ENCODE data around the gene LHFPL6. TPM values are rescaled to one million over a fixed set of nuclear protein-coding genes. Genes with fewer than 3 reads are reported as not detected.

LHFPL6 gene
- total RNA-seq, 1 experiment from 2014 or later, result 8.9 TPM

- Mint-ChIP-seq H3K4me1 (ENCODE audit: insufficient read depth, unreplicated experiment) (no peaks in the 10 kb centered on the region), H3K4me3 (ENCODE audit: unreplicated experiment) (no peak overlapping the region), H3K27ac (ENCODE audit: low read depth, unreplicated experiment) (no peak overlapping the region), H3K9me3 (ENCODE audit: unreplicated experiment) (no peaks in the 10 kb centered on the region), H3K36me3 (ENCODE audit: insufficient read depth, unreplicated experiment) (no peaks in the 10 kb centered on the region), H3K27me3 (ENCODE audit: insufficient read depth, unreplicated experiment) (no peaks in the 10 kb centered on the region)
- ChIA-PET POLR2A (no interaction called here), CTCF (no interaction called here)
- intact Hi-C loops (cut with micrococcal nuclease), result no loop called here
- no peak for TF ChIP-seq CTCF (IDR thresholded peaks at IDR 0.05; ENCODE audit: unreplicated experiment)
- no TSS peak for BruUV-seq (replicated peaks)
- no peak for DNase-seq (ENCODE audit: unreplicated experiment)
These were observed 117.7 kb downstream of the LHFPL6 start for GRCh38 chr13:39485314-39485700.

DNA sequence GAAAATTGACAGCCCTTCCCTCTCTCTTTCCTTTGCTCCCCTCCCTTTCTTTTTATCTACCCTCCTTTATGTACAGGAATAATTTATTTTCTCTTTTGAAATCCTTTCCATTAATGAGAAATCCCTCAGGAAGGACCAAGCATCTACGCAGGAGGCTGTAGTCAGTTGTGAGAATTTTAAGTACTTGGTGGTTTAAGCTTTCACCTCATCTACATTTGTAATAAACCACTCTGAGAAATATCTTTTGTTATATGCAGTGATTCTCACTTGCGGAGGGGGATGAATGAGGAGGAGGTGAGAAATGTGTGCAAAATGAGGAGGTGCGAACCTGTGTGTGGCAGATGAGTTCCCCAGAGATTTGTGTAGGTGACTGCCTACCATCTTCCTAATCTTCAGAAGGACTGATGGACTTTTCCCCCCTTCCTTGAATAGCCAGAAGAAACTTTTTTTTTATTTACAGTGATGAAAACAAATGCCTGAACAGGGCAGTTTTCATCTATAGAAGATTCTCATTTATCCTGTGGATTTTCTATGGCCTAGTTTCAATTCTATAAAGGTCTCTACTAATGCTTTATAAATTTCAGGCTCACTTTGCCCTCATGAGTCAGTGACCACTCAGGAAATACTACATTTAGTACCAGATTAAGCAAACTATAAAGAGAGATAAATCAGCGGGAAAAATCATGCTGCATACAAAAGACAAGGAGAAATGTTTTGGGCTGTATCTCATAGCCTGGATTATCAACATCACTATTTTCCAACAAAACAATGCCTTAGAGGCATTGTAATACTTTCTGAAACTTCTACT lies 118.3 kb downstream of the LHFPL6 start:
- CTCF ChIA-PET, result no interaction called here
- BruUV-seq (replicated peaks), result no TSS peak
- no peaks in the 10 kb centered on the region for H3K36me3 Mint-ChIP-seq (ENCODE audit: insufficient read depth, unreplicated experiment)
- TF ChIP-seq CTCF (IDR thresholded peaks at IDR 0.05; ENCODE audit: unreplicated experiment), result no peak
- H3K9me3 Mint-ChIP-seq (ENCODE audit: unreplicated experiment), result no peaks in the 10 kb centered on the region
- intact Hi-C loops (cut with micrococcal nuclease), result no loop called here
- H3K27ac Mint-ChIP-seq (ENCODE audit: low read depth, unreplicated experiment), result no peak overlapping the region
- H3K4me3 Mint-ChIP-seq (ENCODE audit: unreplicated experiment), result no peak overlapping the region
- H3K4me1 Mint-ChIP-seq (ENCODE audit: insufficient read depth, unreplicated experiment), result no peaks in the 10 kb centered on the region
- no peak for DNase-seq (ENCODE audit: unreplicated experiment)
- H3K27me3 Mint-ChIP-seq (ENCODE audit: insufficient read depth, unreplicated experiment), result no peaks in the 10 kb centered on the region
- POLR2A ChIA-PET, result no interaction called here

- CTCF ChIA-PET, result interaction anchor here (0.7 to 0.8 kb wide), 2 partner anchors 1229 to 1650 kb away, joined by 3 to 6 read pairs; no protein-coding TSS in a partner anchor
- H3K4me1 Mint-ChIP-seq (ENCODE audit: insufficient read depth, unreplicated experiment), result no peaks in the 10 kb centered on the region
- no peak overlapping the region for H3K4me3 Mint-ChIP-seq (ENCODE audit: unreplicated experiment)
- intact Hi-C loops (cut with micrococcal nuclease), result no loop called here
- H3K27me3 Mint-ChIP-seq (ENCODE audit: insufficient read depth, unreplicated experiment), result no peaks in the 10 kb centered on the region
- H3K27ac Mint-ChIP-seq (ENCODE audit: low read depth, unreplicated experiment), result no peak overlapping the region
- H3K9me3 Mint-ChIP-seq (ENCODE audit: unreplicated experiment), result no peaks in the 10 kb centered on the region
- no TSS peak for BruUV-seq (replicated peaks)
- no peak for TF ChIP-seq CTCF (IDR thresholded peaks at IDR 0.05; ENCODE audit: unreplicated experiment)
- DNase-seq (ENCODE audit: unreplicated experiment), result no peak
- POLR2A ChIA-PET, result interaction anchor here (0.6 to 0.7 kb wide), 2 partner anchors 20 to 207 kb away, joined by 3 to 4 read pairs; no protein-coding TSS in a partner anchor
- H3K36me3 Mint-ChIP-seq (ENCODE audit: insufficient read depth, unreplicated experiment), result no peaks in the 10 kb centered on the region
These were observed 119.7 kb downstream of the LHFPL6 start for GRCh38 chr13:39483326-39483725.

DNA sequence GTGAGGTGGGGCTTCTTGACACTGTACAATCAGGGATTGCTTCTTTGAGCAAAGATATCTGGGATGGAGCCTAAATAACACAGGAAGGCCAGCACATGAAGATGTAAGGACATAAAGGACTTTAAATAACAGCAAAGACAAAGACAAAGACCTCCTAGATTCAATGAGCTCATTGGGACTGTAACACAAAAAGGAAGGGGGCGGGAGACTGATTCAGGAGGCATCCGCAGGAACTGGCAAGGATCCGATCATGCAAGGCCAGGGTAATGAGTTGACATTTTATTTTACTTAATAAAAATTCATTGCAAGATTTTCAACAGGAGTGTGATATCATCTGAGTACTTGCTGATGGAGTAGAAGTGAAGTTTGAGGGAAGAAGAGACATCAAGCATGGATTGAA lies 121.5 kb downstream of the LHFPL6 start:
- DNase-seq (ENCODE audit: unreplicated experiment), result no peak
- H3K36me3 Mint-ChIP-seq (ENCODE audit: insufficient read depth, unreplicated experiment), result no peaks in the 10 kb centered on the region
- no peaks in the 10 kb centered on the region for H3K27me3 Mint-ChIP-seq (ENCODE audit: insufficient read depth, unreplicated experiment)
- H3K9me3 Mint-ChIP-seq (ENCODE audit: unreplicated experiment), result no peaks in the 10 kb centered on the region
- intact Hi-C loops (cut with micrococcal nuclease), result no loop called here
- BruUV-seq (replicated peaks), result no TSS peak
- H3K27ac Mint-ChIP-seq (ENCODE audit: low read depth, unreplicated experiment), result no peak overlapping the region
- H3K4me3 Mint-ChIP-seq (ENCODE audit: unreplicated experiment), result no peak overlapping the region
- no peaks in the 10 kb centered on the region for H3K4me1 Mint-ChIP-seq (ENCODE audit: insufficient read depth, unreplicated experiment)
- ChIA-PET CTCF (no interaction called here), POLR2A (no interaction called here)
- no peak for TF ChIP-seq CTCF (IDR thresholded peaks at IDR 0.05; ENCODE audit: unreplicated experiment)

All from MCF 10A (cell line).